H9 (cell line): ENCODE measurements around the gene TRMT44. TPM values are rescaled to one million over a fixed set of nuclear protein-coding genes. Genes with fewer than 3 reads are reported as not detected.

ENCODE experiments used
- DNase-seq: peaks from one replicate; pipeline ENCODE4 v3.0.0-alpha.2; 2017
- H2AFZ ChIP-seq: one replicate; pipeline ENCODE4 v1.6.1; 2013; ENCODE audit warnings: mild to moderate bottlenecking, low read length, control low read depth, moderate library complexity
- H2AK5ac ChIP-seq: 2 replicates; pipeline ENCODE4 v1.6.1; 2013; ENCODE audit warnings: low read length, control low read depth, mixed read lengths; ENCODE audit not compliant: insufficient read length
- H2BK120ac ChIP-seq: one replicate; pipeline ENCODE4 v1.6.1; 2013; ENCODE audit warnings: low read depth, mild to moderate bottlenecking, low read length, control low read depth, inconsistent platforms; ENCODE audit not compliant: poor library complexity, severe bottlenecking
- H2BK12ac ChIP-seq: 2 replicates; pipeline ENCODE4 v1.6.1; 2013; ENCODE audit warnings: low read length, control low read depth, mixed read lengths, low read depth; ENCODE audit not compliant: insufficient read length
- H2BK15ac ChIP-seq: 2 replicates; pipeline ENCODE4 v1.6.1; 2013; ENCODE audit warnings: low read depth, low read length, control low read depth
- H2BK20ac ChIP-seq: one replicate; pipeline ENCODE4 v1.6.1; 2013; ENCODE audit warnings: low read depth, mild to moderate bottlenecking, low read length, control low read depth, inconsistent platforms; ENCODE audit not compliant: poor library complexity, severe bottlenecking
- H2BK5ac ChIP-seq: 2 replicates; pipeline ENCODE4 v1.6.1; 2013; ENCODE audit warnings: low read length, control low read depth, mixed read lengths; ENCODE audit not compliant: insufficient read length
- H3K14ac ChIP-seq: 2 replicates; pipeline ENCODE4 v1.6.1; 2013; ENCODE audit warnings: low read length, control low read depth; ENCODE audit not compliant: insufficient read depth
- H3K18ac ChIP-seq: 2 replicates; pipeline ENCODE4 v1.6.1; 2013; ENCODE audit warnings: low read depth, mild to moderate bottlenecking, mixed read lengths, low read length, control low read depth; ENCODE audit not compliant: insufficient read length
- H3K23ac ChIP-seq: 2 replicates; pipeline ENCODE4 v1.6.1; 2013; ENCODE audit warnings: low read length, control low read depth, mixed read lengths, low read depth; ENCODE audit not compliant: insufficient read length
- H3K23me2 ChIP-seq: 2 replicates; pipeline ENCODE4 v1.6.1; 2013; ENCODE audit warnings: low read depth, mild to moderate bottlenecking, mixed read lengths, low read length, control low read depth; ENCODE audit not compliant: insufficient read length, poor library complexity, severe bottlenecking
- H3K27ac ChIP-seq: 2 replicates; pipeline ENCODE4 v1.5.1; 2013; ENCODE audit warnings: low read length, control low read depth, mixed read lengths, low read depth; ENCODE audit not compliant: insufficient read length
- H3K27me3 ChIP-seq: 2 replicates; pipeline ENCODE4 v1.6.1; 2013; ENCODE audit warnings: low read length, control low read depth, inconsistent platforms; ENCODE audit not compliant: insufficient read depth
- H3K4ac ChIP-seq: 2 replicates; pipeline ENCODE4 v1.6.1; 2013; ENCODE audit warnings: low read depth, mild to moderate bottlenecking, control low read depth, inconsistent platforms, low read length, moderate library complexity
- H3K4me1 ChIP-seq: 2 replicates; pipeline ENCODE4 v1.6.1; 2013; ENCODE audit warnings: low read length, control low read depth, inconsistent platforms; ENCODE audit not compliant: insufficient read depth
- H3K4me2 ChIP-seq: 2 replicates; pipeline ENCODE4 v1.6.1; 2013; ENCODE audit warnings: low read length, control low read depth, mixed read lengths; ENCODE audit not compliant: insufficient read length, insufficient read depth
- H3K56ac ChIP-seq: 2 replicates; pipeline ENCODE4 v1.6.1; 2013; ENCODE audit warnings: low read depth, mild to moderate bottlenecking, mixed read lengths, low read length, control low read depth; ENCODE audit not compliant: insufficient read length
- H3K79me1 ChIP-seq: 2 replicates; pipeline ENCODE4 v1.6.1; 2013; ENCODE audit warnings: low read depth, mild to moderate bottlenecking, moderate library complexity, low read length, control low read depth, inconsistent platforms; ENCODE audit not compliant: insufficient read depth, poor library complexity, severe bottlenecking
- H3K79me2 ChIP-seq: 2 replicates; pipeline ENCODE4 v1.6.1; 2013; ENCODE audit warnings: low read length, control low read depth, inconsistent platforms; ENCODE audit not compliant: insufficient read depth
- H3K9ac ChIP-seq: 2 replicates; pipeline ENCODE4 v1.6.1; 2013; ENCODE audit warnings: low read length, control low read depth, mixed read lengths; ENCODE audit not compliant: insufficient read length; ENCODE audit errors: extremely low read depth
- H3K9me3 ChIP-seq: one replicate; pipeline ENCODE4 v1.6.1; 2013; ENCODE audit warnings: low read depth, low read length, inconsistent platforms; ENCODE audit not compliant: control insufficient read depth
- H3T11ph ChIP-seq: one replicate; pipeline ENCODE4 v1.6.1; 2013; ENCODE audit warnings: mild to moderate bottlenecking, low read length, control low read depth, inconsistent platforms
- H4K20me1 ChIP-seq: one replicate; pipeline ENCODE4 v1.6.1; 2013; ENCODE audit not compliant: control insufficient read depth, insufficient read length, insufficient read depth
- H4K5ac ChIP-seq: 2 replicates; pipeline ENCODE4 v1.6.1; 2013; ENCODE audit warnings: low read depth, mild to moderate bottlenecking, mixed read lengths, low read length, control low read depth; ENCODE audit not compliant: insufficient read length
- H4K8ac ChIP-seq: replicated peaks from 2 replicates; pipeline ENCODE4 v1.6.1; 2013; ENCODE audit warnings: low read length, control low read depth, mixed read lengths, low read depth; ENCODE audit not compliant: insufficient read length
- H4K91ac ChIP-seq: 2 replicates; pipeline ENCODE4 v1.6.1; 2013; ENCODE audit warnings: low read depth, mild to moderate bottlenecking, moderate library complexity, mixed read lengths, low read length, control low read depth; ENCODE audit not compliant: insufficient read length
- H3K27ac Mint-ChIP-seq, 3 experiments: 2 replicates in 2 of 3; 3 replicates in 1 of 3; pipeline ENCODE4 v1.8.0; 2020 to 2021; ENCODE audit warnings: mixed read lengths in 3 of 3, mild to moderate bottlenecking in 1 of 3, moderate library complexity in 1 of 3
- H3K27me3 Mint-ChIP-seq: 2 replicates; pipeline ENCODE4 v1.8.0; 2021; ENCODE audit warnings: low read depth, mild to moderate bottlenecking, moderate library complexity, mixed read lengths
- H3K36me3 Mint-ChIP-seq, 3 experiments: 2 replicates in 2 of 3; 3 replicates in 1 of 3; pipeline ENCODE4 v1.8.0; 2020 to 2021; ENCODE audit warnings: low read depth in 3 of 3, mixed read lengths in 3 of 3; ENCODE audit not compliant: insufficient read depth in 1 of 3
- H3K4me1 Mint-ChIP-seq, 2 experiments: 2 replicates each; pipeline ENCODE4 v1.8.0; 2020; ENCODE audit warnings: mixed read lengths in 2 of 2
- H3K4me3 Mint-ChIP-seq, 2 experiments: 2 replicates in 1 of 2; 3 replicates in 1 of 2; pipeline ENCODE4 v1.8.0; 2020 to 2021; ENCODE audit warnings: mild to moderate bottlenecking in 2 of 2, mixed read lengths in 2 of 2, moderate library complexity in 1 of 2
- H3K9me3 Mint-ChIP-seq, 2 experiments: 2 replicates in 1 of 2; 3 replicates in 1 of 2; pipeline ENCODE4 v1.8.0; 2020; ENCODE audit warnings: mild to moderate bottlenecking in 2 of 2, mixed read lengths in 2 of 2, moderate library complexity in 1 of 2
- CTCF ChIP-seq: fragments of 200-600 bp; sonication (generic); conservative IDR thresholded peaks from 3 replicates; pipeline ENCODE4 v1.8.0; 2021; ENCODE audit warnings: antibody characterized with exemption, mild to moderate bottlenecking
- WGBS: extraction: QIAGEN DNeasy Blood & Tissue Kit; methylation state at CpG from one replicate; pipeline ENCODE4 v1.1.7; 2013; ENCODE audit warnings: missing lambda C conversion rate, low lambda C conversion rate, mixed read lengths; ENCODE audit not compliant: insufficient read length; ENCODE audit errors: extremely low coverage; 5-methylcytosine and 5-hydroxymethylcytosine counted together
- total RNA-seq: library from RNA; stranded (reverse); gene quantifications from 2 replicates; pipeline ENCODE4 v1.2.1, GENCODE V29; 2021

TRMT44 gene
- total RNA-seq, 1 experiment from 2014 or later: 22.8 TPM

GRCh38 chr4:8472158-8472688 is 31.6 kb downstream of the TRMT44 start:
- peaks cover 12 to 47% (median 42%) of the 10 kb centered on the region in 3 experiments; a peak in 6 of 7 replicates for H3K36me3 Mint-ChIP-seq
- Histone ChIP-seq H3K27ac (no peak overlapping the region), H3T11ph (no peak overlapping the region), H2BK5ac (no peak overlapping the region), H3K79me1 (no peaks in the 10 kb centered on the region), H3K9me3 (no peaks in the 10 kb centered on the region), H4K5ac (no peak overlapping the region), H3K23me2 (no peaks in the 10 kb centered on the region), H4K91ac (no peak overlapping the region), H2BK12ac (no peak overlapping the region), H3K14ac (no peak overlapping the region), H2BK15ac (no peak overlapping the region), H3K4me2 (no peak overlapping the region), H3K4ac (no peak overlapping the region), H3K4me1 (no peaks in the 10 kb centered on the region), H2BK120ac (no peak overlapping the region), H3K23ac (no peak overlapping the region), H3K9ac (no peak overlapping the region), H4K20me1 (no peaks in the 10 kb centered on the region), H2AFZ (no peak overlapping the region), H3K27me3 (no peaks in the 10 kb centered on the region), H3K18ac (no peak overlapping the region), H4K8ac (no peak overlapping the region), H3K56ac (no peak overlapping the region), H3K79me2 (no peaks in the 10 kb centered on the region), H2BK20ac (no peak overlapping the region), H2AK5ac (no peak overlapping the region)
- H3K4me1 Mint-ChIP-seq: peaks cover 11% of the 10 kb centered on the region in 2 experiments
- H3K9me3 Mint-ChIP-seq: no peaks in the 10 kb centered on the region
- WGBS: no CpG with 5 or more reads among the region's 8 CpGs
- H3K27ac Mint-ChIP-seq: peak overlapping the region in 1 of 3 experiments; percentile 72; a peak in 2 of 7 replicates
- no peak for DNase-seq
- TF ChIP-seq CTCF: no peak
- no peak overlapping the region for H3K4me3 Mint-ChIP-seq
- H3K27me3 Mint-ChIP-seq: no peaks in the 10 kb centered on the region
